Memory B cell (primary cell): ENCODE results near the gene BMP2.

Experiments used
- ATAC-seq: fragments of 150-1000 bp; cut with Tn5 transposase; 2 replicates; pipeline ENCODE4 v1.10.0; 2021; ENCODE audit warnings: low read depth, mild to moderate bottlenecking, moderate library complexity
- DNase-seq, 2 donors: peaks; one replicate each; pipeline ENCODE4 v3.0.0; 2022; ENCODE audit warnings: low spot score in 2 of 2
- H3K27ac Mint-ChIP-seq: one replicate; pipeline ENCODE4 v1.8.0; 2022; ENCODE audit warnings: mild to moderate bottlenecking, moderate library complexity, mixed read lengths
- H3K27me3 Mint-ChIP-seq: one replicate; pipeline ENCODE4 v1.8.0; 2022; ENCODE audit warnings: mixed read lengths
- H3K36me3 Mint-ChIP-seq: one replicate; pipeline ENCODE4 v1.8.0; 2022; ENCODE audit warnings: mild to moderate bottlenecking, mixed read lengths
- H3K4me1 Mint-ChIP-seq: one replicate; pipeline ENCODE4 v1.8.0; 2022; ENCODE audit warnings: mixed read lengths
- H3K4me3 Mint-ChIP-seq: one replicate; pipeline ENCODE4 v1.8.0; 2022; ENCODE audit warnings: mild to moderate bottlenecking, moderate library complexity, mixed read lengths
- H3K9me3 Mint-ChIP-seq: one replicate; pipeline ENCODE4 v1.8.0; 2022; ENCODE audit warnings: mixed read lengths

BMP2 gene

DNA sequence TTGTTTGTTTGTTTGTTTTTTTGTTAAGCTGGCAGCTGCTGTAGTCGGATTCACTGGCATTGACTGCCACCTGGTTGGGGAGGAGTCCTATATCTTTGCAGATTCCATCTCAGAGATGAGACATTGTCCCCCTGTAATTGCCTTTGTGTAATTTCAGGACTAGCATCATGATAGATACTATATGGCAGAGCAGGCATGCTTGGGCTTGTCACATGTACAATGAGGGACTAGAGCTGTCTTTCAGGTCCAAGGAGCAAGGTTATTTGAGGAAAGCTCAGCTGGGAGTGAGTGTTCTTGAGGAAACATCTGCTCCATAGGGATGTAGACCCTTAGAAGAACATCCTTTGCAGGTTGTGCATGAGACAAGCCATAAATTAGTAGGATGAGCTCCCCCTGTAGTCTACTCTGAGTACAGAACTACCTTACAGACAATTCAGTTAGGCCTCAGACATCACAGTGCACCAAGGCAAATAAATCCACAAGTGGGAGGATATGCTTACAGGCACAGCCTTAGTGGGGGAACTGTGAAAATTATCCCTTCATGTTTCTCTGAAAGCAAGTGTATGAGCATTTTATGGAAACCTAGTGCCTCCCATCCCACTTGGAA, 62.1 kb downstream of the BMP2 start:
- no peaks in the 10 kb centered on the region for H3K4me1 Mint-ChIP-seq
- H3K27me3 Mint-ChIP-seq: no peaks in the 10 kb centered on the region
- ATAC-seq (no peak), DNase-seq (no peak)
- no peaks in the 10 kb centered on the region for H3K9me3 Mint-ChIP-seq
- H3K4me3 Mint-ChIP-seq: no peak overlapping the region
- no peaks in the 10 kb centered on the region for H3K36me3 Mint-ChIP-seq
- no peak overlapping the region for H3K27ac Mint-ChIP-seq
